IMR-90 (cell line): ENCODE results near the gene FOXK2. TPM values are rescaled to one million over a fixed set of nuclear protein-coding genes. Genes with fewer than 3 reads are reported as not detected.
"Not testable (repeated sequence)": the region's sequence is repeated elsewhere in the genome, so short reads cannot be mapped to it uniquely, and the experiment has no call there.

ENCODE experiments used
- ATAC-seq: fragments of 200-7000 bp; cut with Tn5 transposase; 2 replicates; pipeline ENCODE4 v1.9.1; 2020; ENCODE audit warnings: low read depth, mild to moderate bottlenecking, moderate library complexity
- BruUV-seq: library from RNA; stranded (reverse); fragments of 400-500 nt; replicated peaks from 2 replicates; lab custom pipeline; 2021; lab: Mats Ljungman, UMichigan
- CTCF ChIA-PET: fragments of 300-600 bp; formaldehyde crosslinking; extraction: SDS; loops from one replicate; lab custom pipeline; 2021; ENCODE audit warnings: antibody characterized with exemption; lab: Yijun Ruan, JAX
- POLR2A ChIA-PET: fragments of 300-600 bp; sonication (Branson Sonifier 250); formaldehyde crosslinking; loops from one replicate; lab custom pipeline; 2022; ENCODE audit warnings: antibody characterized with exemption; ENCODE audit not compliant: unreplicated experiment; lab: Charles Lee
- DNase-seq: peaks from one replicate; pipeline ENCODE4 v3.0.0; 2013
- H2AFZ ChIP-seq: replicated peaks from 2 replicates; pipeline ENCODE3; 2013; ENCODE audit warnings: low read length, mild to moderate bottlenecking; ENCODE audit not compliant: poor library complexity
- H2AK5ac ChIP-seq: 2 replicates; pipeline ENCODE4 v1.6.1; 2013; ENCODE audit warnings: low read depth, low read length, inconsistent platforms
- H2AK9ac ChIP-seq: replicated peaks from 2 replicates; pipeline ENCODE3; 2013; ENCODE audit warnings: mild to moderate bottlenecking, low read depth, low read length, moderate library complexity; ENCODE audit not compliant: poor library complexity
- H2BK120ac ChIP-seq: 2 replicates; pipeline ENCODE4 v1.6.1; 2013; ENCODE audit warnings: low read depth, low read length, inconsistent platforms
- H2BK15ac ChIP-seq: 3 replicates; pipeline ENCODE4 v1.6.1; 2013; ENCODE audit warnings: low read depth, low read length, inconsistent platforms
- H2BK20ac ChIP-seq: 2 replicates; pipeline ENCODE4 v1.6.1; 2013; ENCODE audit warnings: low read depth, mild to moderate bottlenecking, inconsistent platforms, low read length, moderate library complexity
- H2BK5ac ChIP-seq: 2 replicates; pipeline ENCODE4 v1.6.1; 2013; ENCODE audit warnings: mild to moderate bottlenecking, low read depth, low read length, inconsistent platforms; ENCODE audit not compliant: poor library complexity, severe bottlenecking
- H3K14ac ChIP-seq: replicated peaks from 2 replicates; pipeline ENCODE4 v1.6.1; 2013; ENCODE audit warnings: low read depth, low read length, inconsistent platforms
- H3K18ac ChIP-seq: 2 replicates; pipeline ENCODE4 v1.6.1; 2013; ENCODE audit warnings: low read depth, low read length, control low read depth
- H3K23ac ChIP-seq: 2 replicates; pipeline ENCODE4 v1.6.1; 2013; ENCODE audit warnings: low read depth, low read length, inconsistent platforms
- H3K27ac ChIP-seq: 2 replicates; pipeline ENCODE4 v1.5.1; 2013; ENCODE audit warnings: mild to moderate bottlenecking, control low read depth, low read length; ENCODE audit not compliant: insufficient read depth
- H3K27me3 ChIP-seq: 2 replicates; pipeline ENCODE4 v1.6.1; 2013; ENCODE audit warnings: low read length; ENCODE audit not compliant: control insufficient read depth, insufficient read depth
- H3K36me3 ChIP-seq: 2 replicates; pipeline ENCODE4 v1.6.1; 2013; ENCODE audit warnings: low read length, mixed read lengths; ENCODE audit not compliant: control insufficient read depth, insufficient read depth
- H3K4ac ChIP-seq: 2 replicates; pipeline ENCODE4 v1.6.1; 2013; ENCODE audit warnings: low read depth, low read length, inconsistent platforms
- H3K4me1 ChIP-seq: 2 replicates; pipeline ENCODE4 v1.6.1; 2013; ENCODE audit warnings: low read length, mixed read lengths; ENCODE audit not compliant: control insufficient read depth, insufficient read depth
- H3K4me2 ChIP-seq: 2 replicates; pipeline ENCODE4 v1.6.1; 2013; ENCODE audit warnings: low read depth, mild to moderate bottlenecking, control low read depth, low read length, moderate library complexity
- H3K4me3 ChIP-seq: 2 replicates; pipeline ENCODE4 v1.5.1; 2013; ENCODE audit warnings: low read depth, mild to moderate bottlenecking, control low read depth, low read length, moderate library complexity; ENCODE audit not compliant: insufficient read depth
- H3K56ac ChIP-seq: 2 replicates; pipeline ENCODE4 v1.6.1; 2013; ENCODE audit warnings: low read length, inconsistent platforms; ENCODE audit not compliant: insufficient read depth; ENCODE audit errors: extremely low read depth
- H3K79me1 ChIP-seq, 2 experiments: 2 replicates each; pipeline ENCODE4 v1.6.1; 2013; ENCODE audit warnings: low read length in 2 of 2, inconsistent platforms in 1 of 2, low read depth in 1 of 2
- H3K9ac ChIP-seq: 2 replicates; pipeline ENCODE4 v1.6.1; 2013; ENCODE audit warnings: low read depth, low read length, control low read depth
- H3K9me1 ChIP-seq: 2 replicates; pipeline ENCODE4 v1.6.1; 2013; ENCODE audit warnings: low read length, inconsistent platforms; ENCODE audit not compliant: insufficient read depth
- H3K9me3 ChIP-seq: 2 replicates; pipeline ENCODE4 v1.6.1; 2013; ENCODE audit warnings: low read length; ENCODE audit not compliant: control insufficient read depth, insufficient read depth
- H4K20me1 ChIP-seq: 2 replicates; pipeline ENCODE4 v1.6.1; 2013; ENCODE audit warnings: low read length, inconsistent platforms; ENCODE audit not compliant: insufficient read depth
- H4K5ac ChIP-seq: 2 replicates; pipeline ENCODE4 v1.6.1; 2013; ENCODE audit warnings: mild to moderate bottlenecking, low read depth, low read length, control low read depth
- H4K8ac ChIP-seq, 2 experiments: 2 replicates each; pipeline ENCODE4 v1.6.1; 2013; ENCODE audit warnings: low read depth in 2 of 2, low read length in 2 of 2, control low read depth in 1 of 2, inconsistent platforms in 1 of 2
- H4K91ac ChIP-seq: 2 replicates; pipeline ENCODE4 v1.6.1; 2013; ENCODE audit warnings: low read depth, low read length, inconsistent platforms; ENCODE audit not compliant: insufficient read depth
- WGBS, 2 experiments: methylation state at CpG; one replicate each; pipeline versions ENCODE4 v1.1.5 to v1.1.7; 2013; ENCODE audit warnings: missing lambda C conversion rate in 2 of 2; ENCODE audit not compliant: insufficient read length in 1 of 2; ENCODE audit errors: extremely low coverage in 2 of 2; 5-methylcytosine and 5-hydroxymethylcytosine counted together
- dilution Hi-C: fragments of 300-500 bp; cut with HindIII; formaldehyde crosslinking; loops from one replicate; pipeline ENCODE4 v1.14.3; 2018; ENCODE audit warnings: low sequenced_read_pairs; ENCODE audit not compliant: unreplicated experiment
- in situ Hi-C: fragments of 300-500 bp; cut with MboI; formaldehyde crosslinking; loops from 3 replicates; pipeline ENCODE4 v1.14.3; 2019; ENCODE audit warnings: low sequenced_read_pairs, inconsistent platforms, mixed read lengths
- intact Hi-C: fragments of 100-400 bp; cut with micrococcal nuclease; formaldehyde crosslinking; loops from 2 replicates; pipeline ENCODE4 v1.10.0; 2022
- polyA plus RNA-seq, 3 experiments: library from polyadenylated mRNA; depleted of rRNA; stranded (reverse); fragments of >200 nt; gene quantifications; 2 replicates each; pipeline ENCODE4 v1.2.3, GENCODE V29; 2012; ENCODE audit warnings: low replicate concordance in 1 of 3
- total RNA-seq: library from RNA; depleted of rRNA; stranded (reverse); fragments of >200 nt; gene quantifications from 2 replicates; pipeline ENCODE4 v1.2.3, GENCODE V29; 2012

Gene FOXK2
- total and polyA plus RNA-seq, 2 of the 4 experiments (the other 2 are of a cell fraction), result 12.5 to 20.0 TPM

- H3K9ac ChIP-seq, H2BK120ac ChIP-seq, POLR2A ChIA-PET, H4K8ac ChIP-seq, H2AFZ ChIP-seq, H3K14ac ChIP-seq, H3K23ac ChIP-seq, DNase-seq, H2BK15ac ChIP-seq, in situ Hi-C loops, H4K5ac ChIP-seq, H3K4ac ChIP-seq, H3K4me2 ChIP-seq, H3K56ac ChIP-seq, H3K4me3 ChIP-seq, H3K9me3 ChIP-seq, H2AK5ac ChIP-seq, CTCF ChIA-PET, H3K27ac ChIP-seq, H2AK9ac ChIP-seq, dilution Hi-C loops, BruUV-seq, H4K91ac ChIP-seq, H3K18ac ChIP-seq, H2BK5ac ChIP-seq, ATAC-seq, intact Hi-C loops, H3K27me3 ChIP-seq, H2BK20ac ChIP-seq: not testable (repeated sequence)
- Histone ChIP-seq H3K36me3 (peaks cover 17% of the 10 kb centered on the region), H3K9me1 (peaks cover 25% of the 10 kb centered on the region), H3K79me1 (peaks cover 29 to 82% of the 10 kb centered on the region in 2 experiments), H3K4me1 (peaks cover 10% of the 10 kb centered on the region), H4K20me1 (peaks cover 67% of the 10 kb centered on the region)
- WGBS, 2 experiments, result no CpG with 5 or more reads among the region's 4 CpGs
These were observed 44.2 kb downstream of the FOXK2 start for GRCh38 chr17:82563745-82564144.
